GM10248 (cell line): Measurements from ENCODE around the gene CDH2.

Source experiments
- CTCF ChIA-PET: fragments of 300-600 bp; sonication (Branson Sonifier 250); formaldehyde crosslinking; extraction: SDS; loops from one replicate; lab custom pipeline; 2021; ENCODE audit warnings: antibody characterized with exemption; lab: Yijun Ruan, JAX
- POLR2A ChIA-PET: fragments of 350-650 bp; sonication (Branson Sonifier 250); formaldehyde crosslinking; extraction: SDS; loops from one replicate; lab custom pipeline; 2020; ENCODE audit warnings: antibody characterized with exemption; lab: Yijun Ruan, JAX
- DNase-seq: peaks from one replicate; pipeline ENCODE4 v3.0.0; 2012; ENCODE audit errors: extremely low spot score
- CTCF ChIP-seq: IDR thresholded peaks from 2 replicates; pipeline ENCODE4 v1.5.1; 2012; ENCODE audit warnings: mild to moderate bottlenecking, low read depth; ENCODE audit errors: extremely low read depth, missing control alignments, control extremely low read depth

Gene CDH2

GRCh38 chr18:28134774-28135173, 42.2 kb downstream of the CDH2 start:
- POLR2A ChIA-PET = no interaction called here
- no peak for TF ChIP-seq CTCF
- CTCF ChIA-PET = no interaction called here
- DNase-seq = no peak

GRCh38 chr18:28132084-28132483, 44.8 kb downstream of the CDH2 start:
- ChIA-PET POLR2A (no interaction called here), CTCF (no interaction called here)
- TF ChIP-seq CTCF = no peak
- no peak for DNase-seq

- ChIA-PET CTCF (no interaction called here), POLR2A (no interaction called here)
- TF ChIP-seq CTCF = no peak
- no peak for DNase-seq
Measured at GRCh38 chr18:28128659-28128980, 48.3 kb downstream of the CDH2 start.

GRCh38 chr18:28127763-28128658, 48.9 kb downstream of the CDH2 start:
- POLR2A ChIA-PET = no interaction called here
- TF ChIP-seq CTCF = no peak
- no peak for DNase-seq
- CTCF ChIA-PET = no interaction called here

GRCh38 chr18:28127228-28127627, 49.7 kb downstream of the CDH2 start:
- ChIA-PET CTCF (no interaction called here), POLR2A (no interaction called here)
- no peak for TF ChIP-seq CTCF

GRCh38 chr18:28126768-28127167, 50.2 kb downstream of the CDH2 start:
- DNase-seq = no peak
- ChIA-PET CTCF (no interaction called here), POLR2A (no interaction called here)
- TF ChIP-seq CTCF = no peak

More at GRCh38 chr18:28127228-28127627, 49.7 kb downstream of the CDH2 start:
- DNase-seq = no peak
